ENCODE results near the gene EMID1. TPM values are rescaled to one million over a fixed set of nuclear protein-coding genes. Genes with fewer than 3 reads are reported as not detected.

EMID1 gene
- total and polyA plus RNA-seq, 4 donors: 4.9 to 30.2 (median 8.4) TPM

DNA sequence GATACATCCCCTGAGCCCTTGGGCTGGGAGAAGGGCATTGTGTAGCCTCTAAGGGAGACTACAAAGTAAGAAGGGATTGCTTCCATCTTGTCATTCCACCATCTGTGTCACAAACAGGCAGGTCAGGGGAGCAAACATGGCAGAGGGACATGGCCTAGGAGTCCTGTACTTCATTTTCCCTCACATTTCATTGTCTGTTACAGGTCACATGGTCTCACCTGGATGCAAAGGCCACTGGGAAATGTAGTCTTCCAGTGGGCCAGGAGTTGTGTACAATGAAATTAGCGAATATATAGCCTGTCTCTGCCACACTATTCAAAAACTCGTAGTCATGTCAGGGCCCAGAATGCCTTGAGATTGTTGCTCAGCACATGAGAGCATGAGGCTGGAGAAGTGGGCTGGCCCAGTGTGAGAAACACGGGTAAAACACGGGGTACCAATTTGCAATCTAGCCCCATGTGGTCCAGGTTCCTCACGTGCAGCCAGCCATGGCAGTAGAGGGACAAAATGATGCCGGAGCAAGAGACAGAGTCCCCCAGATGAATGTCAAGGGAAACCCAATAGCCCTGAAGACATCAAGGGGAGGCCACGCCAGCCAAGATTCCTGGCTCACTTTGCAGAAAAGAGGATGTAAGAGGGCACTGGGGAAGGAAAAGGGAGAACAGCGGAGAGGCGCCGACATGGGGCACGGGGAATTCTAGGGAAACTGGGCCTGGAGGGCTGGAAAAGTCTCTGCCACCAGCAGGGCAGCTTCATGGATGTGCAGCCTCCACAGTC is 47.7 kb upstream of the EMID1 start:
- H3K4me1 ChIP-seq (ENCODE audit: control insufficient read depth in 5 of 5, insufficient read depth in 5 of 5, low read length in 5 of 5): peaks cover 0 to 9% (median under 1%) of the 10 kb centered on the region in 5 donors
- H3K9ac ChIP-seq (ENCODE audit: insufficient read depth in 1 of 2, low read length in 2 of 2): no peak overlapping the region
- H3K27me3 ChIP-seq (ENCODE audit: control insufficient read depth in 3 of 3, insufficient read depth in 3 of 3, low read length in 2 of 3): no peaks in the 10 kb centered on the region
- ATAC-seq (ENCODE audit: insufficient read depth, low FRiP score) (no peak), DNase-seq (no peak)
- TF ChIP-seq, protein P1, sequence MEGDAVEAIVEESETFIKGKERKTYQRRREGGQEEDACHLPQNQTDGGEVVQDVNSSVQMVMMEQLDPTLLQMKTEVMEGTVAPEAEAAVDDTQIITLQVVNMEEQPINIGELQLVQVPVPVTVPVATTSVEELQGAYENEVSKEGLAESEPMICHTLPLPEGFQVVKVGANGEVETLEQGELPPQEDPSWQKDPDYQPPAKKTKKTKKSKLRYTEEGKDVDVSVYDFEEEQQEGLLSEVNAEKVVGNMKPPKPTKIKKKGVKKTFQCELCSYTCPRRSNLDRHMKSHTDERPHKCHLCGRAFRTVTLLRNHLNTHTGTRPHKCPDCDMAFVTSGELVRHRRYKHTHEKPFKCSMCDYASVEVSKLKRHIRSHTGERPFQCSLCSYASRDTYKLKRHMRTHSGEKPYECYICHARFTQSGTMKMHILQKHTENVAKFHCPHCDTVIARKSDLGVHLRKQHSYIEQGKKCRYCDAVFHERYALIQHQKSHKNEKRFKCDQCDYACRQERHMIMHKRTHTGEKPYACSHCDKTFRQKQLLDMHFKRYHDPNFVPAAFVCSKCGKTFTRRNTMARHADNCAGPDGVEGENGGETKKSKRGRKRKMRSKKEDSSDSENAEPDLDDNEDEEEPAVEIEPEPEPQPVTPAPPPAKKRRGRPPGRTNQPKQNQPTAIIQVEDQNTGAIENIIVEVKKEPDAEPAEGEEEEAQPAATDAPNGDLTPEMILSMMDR (IDR thresholded peaks at IDR 0.05; ENCODE audit: control extremely low read depth, extremely low read depth): no peak
- no peaks in the 10 kb centered on the region for H3K36me3 ChIP-seq (ENCODE audit: control insufficient read depth in 4 of 4, insufficient read depth in 4 of 4, low read length in 4 of 4)
- H3K4me3 ChIP-seq: no peak overlapping the region
- no peaks in the 10 kb centered on the region for H3K9me3 ChIP-seq (ENCODE audit: control insufficient read depth in 4 of 4, insufficient read depth in 3 of 4, low read length in 3 of 4)
- 93 to 96% methylated on average over 11 of the region's 11 CpGs for WGBS, 2 donors
- no peak overlapping the region for H3K27ac ChIP-seq (ENCODE audit: low read depth in 1 of 2, low read length in 1 of 2)

DNA sequence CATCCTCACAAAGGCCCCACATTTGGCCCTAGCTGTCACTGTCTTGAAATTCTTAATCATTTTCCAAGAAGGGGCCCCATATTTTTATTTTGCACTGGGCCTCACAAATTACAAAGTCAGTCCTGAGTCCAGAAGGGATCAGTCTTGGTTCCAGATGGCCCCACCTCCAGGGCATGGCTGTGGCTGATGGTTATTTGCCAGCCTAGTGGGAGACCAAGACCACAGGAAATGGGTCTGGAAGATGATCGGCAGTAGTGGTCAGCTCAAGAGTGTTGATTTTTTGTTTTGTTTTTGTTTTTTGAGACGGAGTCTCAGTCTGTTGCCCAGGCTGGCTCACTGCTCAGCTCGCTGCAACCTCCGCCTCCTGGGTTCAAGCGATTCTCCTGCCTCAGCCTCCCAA is 47.1 kb upstream of the EMID1 start:
- Histone ChIP-seq H3K27ac (ENCODE audit: low read depth in 1 of 2, low read length in 1 of 2) (no peak overlapping the region), H3K9me3 (ENCODE audit: control insufficient read depth in 4 of 4, insufficient read depth in 3 of 4, low read length in 3 of 4) (no peaks in the 10 kb centered on the region), H3K4me3 (no peak overlapping the region), H3K9ac (ENCODE audit: insufficient read depth in 1 of 2, low read length in 2 of 2) (no peak overlapping the region), H3K27me3 (ENCODE audit: control insufficient read depth in 3 of 3, insufficient read depth in 3 of 3, low read length in 2 of 3) (no peaks in the 10 kb centered on the region), H3K4me1 (ENCODE audit: control insufficient read depth in 5 of 5, insufficient read depth in 5 of 5, low read length in 5 of 5) (peaks cover 0 to 9% (median 0%) of the 10 kb centered on the region in 5 donors), H3K36me3 (ENCODE audit: control insufficient read depth in 4 of 4, insufficient read depth in 4 of 4, low read length in 4 of 4) (no peaks in the 10 kb centered on the region)
- DNase-seq: no peak
- TF ChIP-seq, protein P1 (IDR thresholded peaks at IDR 0.05; ENCODE audit: control extremely low read depth, extremely low read depth): no peak
- 87 to 91% methylated on average over 5 of the region's 5 CpGs for WGBS, 2 donors
- no peak for ATAC-seq (ENCODE audit: insufficient read depth, low FRiP score)

DNA sequence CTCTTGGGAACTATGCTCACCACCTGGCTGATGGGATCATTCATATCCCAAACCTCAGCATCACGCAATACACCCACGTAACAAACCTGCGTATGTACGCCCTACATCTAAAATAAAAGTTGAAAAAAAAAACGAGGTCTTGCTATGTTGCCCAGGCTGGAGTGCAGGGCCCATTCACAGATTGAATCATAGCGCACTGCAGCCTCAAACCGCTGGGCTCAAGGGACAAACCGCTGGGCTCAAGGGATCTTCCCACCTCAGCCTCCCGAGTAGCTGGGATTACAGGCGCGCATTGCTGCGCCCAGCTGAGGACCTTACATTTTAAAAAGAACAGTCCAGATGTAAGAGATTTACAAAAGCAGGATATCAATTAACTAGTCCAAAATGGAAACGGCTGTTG is 41.9 kb upstream of the EMID1 start:
- no peaks in the 10 kb centered on the region for H3K36me3 ChIP-seq (ENCODE audit: control insufficient read depth in 4 of 4, insufficient read depth in 4 of 4, low read length in 4 of 4)
- TF ChIP-seq, protein P1 (IDR thresholded peaks at IDR 0.05; ENCODE audit: control extremely low read depth, extremely low read depth): no peak
- DNase-seq: no peak
- no peak overlapping the region for H3K9ac ChIP-seq (ENCODE audit: insufficient read depth in 1 of 2, low read length in 2 of 2)
- no peak overlapping the region for H3K27ac ChIP-seq (ENCODE audit: low read depth in 1 of 2, low read length in 1 of 2)
- ATAC-seq (ENCODE audit: insufficient read depth, low FRiP score): no peak
- 93 to 94% methylated on average over 13 of the region's 13 CpGs for WGBS, 2 donors
- peaks cover 0 to 2% (median 0%) of the 10 kb centered on the region in 4 donors for H3K9me3 ChIP-seq (ENCODE audit: control insufficient read depth in 4 of 4, insufficient read depth in 3 of 4, low read length in 3 of 4)
- H3K27me3 ChIP-seq (ENCODE audit: control insufficient read depth in 3 of 3, insufficient read depth in 3 of 3, low read length in 2 of 3): no peaks in the 10 kb centered on the region
- H3K4me3 ChIP-seq: no peak overlapping the region
- H3K4me1 ChIP-seq (ENCODE audit: control insufficient read depth in 5 of 5, insufficient read depth in 5 of 5, low read length in 5 of 5): no peaks in the 10 kb centered on the region
